Stimulated activated CD8-positive, alpha-beta memory T cell treated with anti-CD3 and anti-CD28 coated beads, Interleukin-4, amount 100 ng/mL, for 48 hours (primary cell): ENCODE results near the gene TP53BP2.
"Not testable (repeated sequence)": the region's sequence is repeated elsewhere in the genome, so short reads cannot be mapped to it uniquely, and the experiment has no call there.

Experiments
- DNase-seq: peaks from one replicate; pipeline ENCODE4 v3.0.0-alpha.2; 2020

Gene TP53BP2

GRCh38 chr1:223761411-223761810, 84.3 kb downstream of the TP53BP2 start:
- DNase-seq, result no peak

GRCh38 chr1:223760833-223761232, 84.9 kb downstream of the TP53BP2 start:
- no peak for DNase-seq

GRCh38 chr1:223759273-223759672, 86.5 kb downstream of the TP53BP2 start:
- DNase-seq, result no peak

- DNase-seq, result no peak
Observed at GRCh38 chr1:223758734-223759133, 87.0 kb downstream of the TP53BP2 start.

GRCh38 chr1:223756806-223757700, 88.7 kb downstream of the TP53BP2 start:
- DNase-seq, result no peak

- no peak for DNase-seq
Observed at GRCh38 chr1:223755992-223756775, 89.6 kb downstream of the TP53BP2 start.

- no peak for DNase-seq
Observed at GRCh38 chr1:223755432-223755792, 90.3 kb downstream of the TP53BP2 start.

- DNase-seq, result no peak
Observed at GRCh38 chr1:223754681-223755431, 90.9 kb downstream of the TP53BP2 start.

- no peak for DNase-seq
Observed at GRCh38 chr1:223752721-223753515, 92.8 kb downstream of the TP53BP2 start.

- DNase-seq, result no peak
Observed at GRCh38 chr1:223751696-223752095, 94.1 kb downstream of the TP53BP2 start.

GRCh38 chr1:223750730-223751570, 94.8 kb downstream of the TP53BP2 start:
- DNase-seq, result no peak

GRCh38 chr1:223748773-223749733, 96.7 kb downstream of the TP53BP2 start:
- peak; percentile 74 for DNase-seq

- DNase-seq, result no peak
Observed at GRCh38 chr1:223748405-223748772, 97.4 kb downstream of the TP53BP2 start.

- DNase-seq, result no peak
Observed at GRCh38 chr1:223747838-223748335, 97.9 kb downstream of the TP53BP2 start.

- DNase-seq, result no peak
Observed at GRCh38 chr1:223745731-223746130, 100.0 kb downstream of the TP53BP2 start.

GRCh38 chr1:223742856-223743517, 102.8 kb downstream of the TP53BP2 start:
- DNase-seq, result no peak

- no peak for DNase-seq
Observed at GRCh38 chr1:223741861-223742260, 103.9 kb downstream of the TP53BP2 start.

GRCh38 chr1:223740038-223740736, 105.6 kb downstream of the TP53BP2 start:
- not testable (repeated sequence) for DNase-seq
